Measurements from ENCODE around the gene KIF26B.

GRCh38 chr1:245693941-245694752 is 539.4 kb downstream of the KIF26B start:
- no peak for TF ChIP-seq CTCF (conservative IDR thresholded peaks at IDR 0.05; ENCODE audit: low read depth, low read length)
- no peak for TF ChIP-seq EZH2 (IDR thresholded peaks at IDR 0.05; ENCODE audit: low read length, unreplicated experiment)
